ENCODE measurements around the gene RRP36.

Gene RRP36

GRCh38 chr6:43016176-43016942 is 5.1 kb upstream of the RRP36 start:
- H3K4me3 ChIP-seq (ENCODE audit: low read depth, low read length), result no peak overlapping the region
- TF ChIP-seq CTCF (IDR thresholded peaks at IDR 0.05; ENCODE audit: borderline replicate concordance, insufficient read depth, low read depth, low read length), result no peak

- no peak overlapping the region for H3K4me3 ChIP-seq (ENCODE audit: low read depth, low read length)
- TF ChIP-seq CTCF (IDR thresholded peaks at IDR 0.05; ENCODE audit: borderline replicate concordance, insufficient read depth, low read depth, low read length), result no peak
Observed at GRCh38 chr6:43016943-43017334, 4.5 kb upstream of the RRP36 start.

- H3K4me3 ChIP-seq (ENCODE audit: low read depth, low read length), result no peak overlapping the region
- TF ChIP-seq CTCF (IDR thresholded peaks at IDR 0.05; ENCODE audit: borderline replicate concordance, insufficient read depth, low read depth, low read length), result no peak
Observed at GRCh38 chr6:43019152-43019551, 2.3 kb upstream of the RRP36 start.

- H3K4me3 ChIP-seq (ENCODE audit: low read depth, low read length), result no peak overlapping the region
- no peak for TF ChIP-seq CTCF (IDR thresholded peaks at IDR 0.05; ENCODE audit: borderline replicate concordance, insufficient read depth, low read depth, low read length)
Observed at GRCh38 chr6:43020052-43020705, 1.2 kb upstream of the RRP36 start.

- no peak overlapping the region for H3K4me3 ChIP-seq (ENCODE audit: low read depth, low read length)
- TF ChIP-seq CTCF (IDR thresholded peaks at IDR 0.05; ENCODE audit: borderline replicate concordance, insufficient read depth, low read depth, low read length), result no peak
Observed at GRCh38 chr6:43020847-43021246, 576 bp upstream of the RRP36 start.

- no peak for TF ChIP-seq CTCF (IDR thresholded peaks at IDR 0.05; ENCODE audit: borderline replicate concordance, insufficient read depth, low read depth, low read length)
- H3K4me3 ChIP-seq (ENCODE audit: low read depth, low read length), result no peak overlapping the region
Observed at GRCh38 chr6:43024436-43024835, 3.0 kb downstream of the RRP36 start.

- H3K4me3 ChIP-seq (ENCODE audit: low read depth, low read length), result no peak overlapping the region
- TF ChIP-seq CTCF (IDR thresholded peaks at IDR 0.05; ENCODE audit: borderline replicate concordance, insufficient read depth, low read depth, low read length), result no peak
Observed at GRCh38 chr6:43026365-43026764, 4.9 kb downstream of the RRP36 start.

All from GM12875 (cell line).